GM21360 (cell line): ENCODE data around the gene ZBTB18.
A peak's percentile ranks its signal among the peaks of the same experiment; 100 is the strongest.
"Not testable (repeated sequence)": the region's sequence is repeated elsewhere in the genome, so short reads cannot be mapped to it uniquely, and the experiment has no call there.

ENCODE experiments used
- ATAC-seq: cut with Tn5 transposase; IDR thresholded peaks from one replicate; pipeline ENCODE4 v1.9.1; 2021; ENCODE audit warnings: mild to moderate bottlenecking, moderate library complexity; ENCODE audit not compliant: unreplicated experiment

The ZBTB18 gene

DNA sequence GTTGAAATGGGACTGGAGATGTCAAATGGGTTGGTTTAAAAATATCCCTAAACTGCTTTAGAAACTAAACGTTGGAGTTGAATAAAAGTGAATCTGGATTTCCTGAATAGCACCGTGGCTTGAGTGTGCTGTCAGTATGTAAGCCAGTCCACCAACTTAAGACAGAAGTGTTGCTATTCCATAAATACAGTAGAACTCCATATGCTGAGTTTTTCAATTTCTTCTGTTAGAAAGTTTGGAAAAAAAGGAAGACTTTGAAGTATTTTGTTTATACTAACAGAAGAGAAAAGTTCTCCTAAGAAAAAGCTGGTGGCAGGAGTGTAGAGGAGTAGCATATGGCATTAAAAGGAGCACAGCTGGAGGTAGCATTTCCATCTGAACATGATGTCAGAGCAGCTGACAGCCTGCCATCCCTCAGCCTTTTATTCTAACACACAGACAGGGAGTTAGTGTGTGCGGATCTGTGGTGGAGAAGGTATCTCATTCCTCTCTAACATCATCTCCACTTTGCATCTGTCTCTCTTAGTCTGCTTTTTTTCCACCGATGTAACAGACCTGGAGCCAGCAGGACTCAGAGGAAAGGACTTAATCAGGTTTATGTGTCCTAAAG is at the start of gene ZBTB18:
Gene ZBTB18 (plus strand): TSS at position 449 of the 610 bp plus-strand sequence. CDS start 149 bp downstream, at position 598.
- no peak for ATAC-seq

DNA sequence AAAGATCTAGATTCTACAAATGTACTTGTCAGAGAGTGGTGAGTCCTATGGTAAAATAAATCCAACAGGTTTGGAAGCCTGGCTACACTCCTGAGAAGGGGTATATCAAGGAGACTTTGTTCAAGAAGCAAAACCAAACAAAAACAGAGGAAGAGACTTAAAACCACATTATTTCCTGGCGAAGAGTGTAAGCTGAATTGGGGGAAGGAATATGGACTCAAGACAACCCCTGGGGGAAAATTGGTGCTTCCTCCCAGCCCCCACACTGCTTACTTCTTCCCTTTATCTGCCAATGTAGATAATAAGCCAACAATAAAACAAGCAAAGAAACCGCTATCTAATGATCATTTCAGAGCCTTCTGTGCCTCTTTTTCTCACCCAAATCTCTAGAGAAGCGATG is 48.4 kb upstream of the ZBTB18 start:
- no peak for ATAC-seq

DNA sequence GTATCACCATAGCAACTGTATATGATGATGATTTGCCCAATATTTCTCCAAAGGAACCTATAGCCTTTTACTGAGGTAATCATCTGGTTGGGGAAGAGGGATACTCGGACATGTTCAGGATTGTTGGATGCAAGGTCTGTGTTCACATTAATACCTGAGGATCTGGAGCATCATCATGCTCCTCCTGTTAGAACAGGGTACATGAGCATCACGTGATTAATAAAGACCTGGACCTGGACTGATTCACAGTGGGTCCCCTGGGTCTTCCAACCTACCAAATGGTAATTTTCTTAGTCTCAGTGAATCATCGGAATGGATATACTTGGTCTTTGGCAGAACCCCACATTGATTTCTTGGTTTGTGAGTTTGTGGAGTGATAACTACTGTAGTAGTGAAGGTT is 45.6 kb upstream of the ZBTB18 start:
- no peak for ATAC-seq

DNA sequence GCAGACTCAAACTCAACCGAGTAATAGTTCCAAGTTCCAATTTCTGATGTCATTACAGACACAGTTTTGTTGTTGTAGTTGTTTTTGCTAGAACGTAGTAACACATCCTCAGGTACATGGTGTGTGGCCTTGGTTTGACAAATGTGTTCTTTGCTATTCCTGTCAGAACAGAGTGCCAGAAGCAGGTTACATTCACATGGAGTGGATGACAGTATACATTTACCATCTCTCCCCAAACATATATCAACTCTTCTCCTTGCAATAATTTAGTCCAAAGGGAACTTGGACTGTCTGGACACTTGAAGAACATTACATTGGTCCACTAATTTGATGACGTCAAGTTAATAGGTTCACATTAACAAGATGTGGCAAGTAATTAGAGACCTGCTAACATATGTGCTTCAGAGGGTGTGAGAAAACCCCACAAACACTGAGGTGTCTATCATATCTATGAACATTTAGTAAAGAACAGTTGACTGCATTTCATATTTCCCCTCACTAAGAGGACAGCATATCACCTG is 44.6 kb upstream of the ZBTB18 start:
- no peak for ATAC-seq

DNA sequence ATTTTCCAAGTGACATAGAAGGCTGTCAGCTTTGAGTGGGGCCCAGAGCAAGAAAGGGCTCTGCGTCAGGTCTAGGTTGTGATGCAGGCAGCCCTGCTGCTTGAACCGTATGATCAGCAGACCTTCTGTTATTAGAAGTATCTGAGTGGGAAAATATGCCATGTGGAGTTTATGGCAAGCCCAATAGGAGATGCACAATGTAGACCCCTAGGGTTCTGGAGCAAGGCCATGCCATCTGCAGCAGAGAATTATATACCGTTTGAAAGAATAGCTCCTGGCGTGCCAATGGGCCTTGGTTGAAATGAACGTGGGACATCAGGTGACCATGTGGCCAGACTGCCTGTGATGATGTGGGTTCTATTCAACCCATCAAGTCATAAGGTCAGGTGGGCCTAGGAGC is 44.1 kb upstream of the ZBTB18 start:
- no peak for ATAC-seq

DNA sequence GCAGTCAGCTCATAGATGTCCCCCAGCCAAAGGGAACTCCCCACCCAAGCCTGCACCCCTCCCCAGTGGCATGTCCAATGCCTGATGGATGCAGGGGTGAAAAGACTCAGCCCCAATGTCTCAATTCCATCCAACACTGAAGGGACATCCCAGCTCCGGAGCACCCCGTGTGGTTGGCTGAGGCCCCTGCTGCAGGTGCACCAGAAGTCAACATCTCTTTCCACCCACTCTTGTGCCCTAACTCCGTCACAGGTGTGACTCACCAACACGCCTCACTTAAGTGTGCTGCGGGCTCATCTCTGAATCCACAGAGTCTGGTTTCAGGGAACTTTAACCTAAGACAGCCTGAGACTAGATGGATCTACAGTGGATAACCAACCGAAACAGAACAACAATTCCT is 40.9 kb upstream of the ZBTB18 start:
- ATAC-seq, result peak; percentile 78

DNA sequence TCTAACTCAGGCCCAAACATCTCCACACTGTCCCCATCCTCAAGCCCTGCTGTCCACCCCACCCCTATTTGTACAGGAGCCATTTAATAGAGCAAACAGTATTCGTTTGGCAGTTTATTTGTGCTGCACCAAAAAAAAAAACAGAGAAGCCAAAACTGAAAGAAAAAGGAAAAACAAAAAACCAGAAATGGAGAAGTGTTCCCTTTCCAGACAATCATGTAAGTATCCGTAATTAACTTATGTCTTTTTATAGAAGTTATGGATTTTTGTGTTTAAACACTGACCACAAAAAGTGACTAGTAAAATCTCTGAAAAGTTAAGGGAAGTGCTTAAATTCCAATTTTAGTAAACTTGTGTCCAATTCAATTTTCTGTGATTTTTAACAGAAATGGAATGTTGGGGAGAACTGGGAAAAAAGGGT is 40.4 kb upstream of the ZBTB18 start:
- no peak for ATAC-seq

DNA sequence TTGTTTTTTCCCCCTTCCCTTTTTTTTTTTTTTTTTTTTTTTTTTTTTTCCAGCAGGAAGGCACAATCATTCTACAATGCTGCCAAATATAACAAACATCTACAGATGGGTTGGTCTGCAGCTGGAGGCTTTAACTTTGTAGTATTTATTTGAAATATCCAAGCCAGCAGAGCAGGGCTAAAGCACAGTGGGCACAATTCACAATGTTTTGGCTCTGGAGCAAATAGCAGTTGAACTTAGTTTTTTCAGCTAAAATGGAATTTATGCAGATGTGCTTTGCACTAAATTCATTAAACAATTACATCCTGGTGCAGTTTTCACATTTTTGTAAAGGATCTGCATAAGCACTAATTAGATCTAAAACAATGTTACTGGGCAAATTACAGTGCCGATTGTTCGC is 39.8 kb upstream of the ZBTB18 start:
- ATAC-seq, result no peak

DNA sequence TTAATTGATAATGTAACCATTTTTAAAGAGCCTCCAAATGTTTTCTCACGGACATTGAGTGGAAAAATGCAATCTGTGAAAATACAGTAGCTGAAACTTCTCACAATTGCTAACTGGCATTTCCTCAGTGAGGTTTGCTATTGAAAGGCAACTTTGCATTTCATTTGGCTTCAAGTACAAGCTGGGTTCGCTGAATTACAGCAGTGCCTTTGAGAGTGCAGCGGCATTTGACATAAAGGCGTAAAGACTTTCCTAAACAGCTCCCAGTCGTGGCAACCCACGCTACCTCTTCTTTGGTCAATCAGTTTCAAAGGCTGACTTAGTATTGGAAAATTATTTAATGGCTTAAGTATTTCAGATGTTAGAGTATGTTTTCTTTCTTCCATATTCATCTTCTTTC is 39.3 kb upstream of the ZBTB18 start:
- ATAC-seq, result no peak

DNA sequence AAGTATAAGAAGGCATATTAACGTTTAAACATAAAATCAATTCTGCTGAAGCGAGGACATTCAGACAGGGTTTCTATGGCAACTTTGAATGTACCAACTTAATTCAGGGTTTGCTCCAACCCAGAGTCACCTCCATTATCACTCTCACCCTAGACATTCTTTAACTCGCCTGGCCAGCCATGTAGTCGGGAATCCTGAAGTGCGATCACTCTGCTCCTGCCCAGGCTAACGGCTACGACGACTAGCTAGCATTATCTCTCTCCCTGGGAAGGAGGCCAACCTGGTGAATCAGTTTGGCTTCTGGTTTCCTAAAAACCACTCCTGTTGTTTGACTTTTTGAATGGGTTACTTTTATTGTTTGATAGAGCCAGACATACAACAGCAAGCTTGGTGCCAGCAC is 38.9 kb upstream of the ZBTB18 start:
- no peak for ATAC-seq

DNA sequence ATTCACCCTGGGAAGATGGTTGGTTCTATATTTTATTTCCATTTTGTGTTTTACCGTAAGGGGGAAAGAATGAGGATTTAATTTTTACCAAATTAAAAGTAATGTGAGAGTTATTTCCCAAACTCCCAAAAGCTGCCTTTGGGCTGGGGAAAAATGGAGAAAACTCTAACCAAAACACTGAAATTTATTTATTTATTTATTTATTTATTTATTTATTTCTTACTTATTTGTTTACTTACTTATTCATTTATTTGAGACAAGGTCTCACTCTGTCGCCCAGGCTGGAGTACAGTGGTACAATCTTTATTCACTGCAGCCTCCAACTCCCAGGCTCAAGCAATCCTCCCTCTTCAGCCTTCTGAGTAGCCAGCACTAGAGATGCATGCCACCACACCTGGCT is 38.0 kb upstream of the ZBTB18 start:
- no peak for ATAC-seq

DNA sequence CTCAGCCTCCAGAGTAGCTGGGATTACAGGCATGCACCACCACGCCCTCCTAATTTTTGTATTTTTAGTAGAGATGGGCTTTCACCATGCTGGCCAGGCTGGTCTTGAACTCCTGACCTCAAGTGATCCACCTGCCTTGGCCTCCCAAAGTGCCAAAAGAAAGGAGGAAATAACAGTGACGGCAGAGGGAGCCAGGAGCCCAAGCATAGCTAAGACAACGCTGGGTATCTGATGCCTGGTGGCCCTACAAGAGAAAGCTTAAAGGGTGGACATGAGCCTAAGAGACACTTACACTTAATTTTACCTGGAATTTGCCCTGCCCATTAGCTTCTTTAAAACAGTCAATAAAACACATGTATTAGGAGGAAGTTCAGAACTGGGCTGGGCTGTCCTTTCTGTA is 36.2 kb upstream of the ZBTB18 start:
- ATAC-seq, result not testable (repeated sequence)

DNA sequence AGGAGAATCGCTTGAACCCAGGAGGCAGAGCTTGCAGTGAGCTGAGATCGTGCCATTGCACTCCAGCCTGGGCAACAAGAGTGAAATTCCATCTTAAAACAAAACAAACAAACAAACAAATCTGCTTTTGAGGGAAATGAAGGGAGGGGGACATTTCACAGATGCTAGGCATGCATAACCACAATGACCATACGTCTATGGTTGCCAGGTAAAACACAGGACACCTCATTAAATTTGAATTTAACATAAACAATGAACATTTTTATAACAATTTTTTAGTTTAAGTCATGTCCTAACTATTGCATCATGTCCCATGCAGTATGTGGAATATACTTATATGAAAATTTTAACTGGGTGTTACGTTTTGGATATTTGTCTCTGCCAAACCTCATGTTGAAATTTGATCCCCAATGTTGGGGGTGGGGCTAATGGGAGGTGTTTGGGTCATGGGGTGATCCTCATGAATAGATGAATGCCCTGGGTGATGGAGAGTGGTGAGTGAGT is 31.0 kb upstream of the ZBTB18 start:
- no peak for ATAC-seq

DNA sequence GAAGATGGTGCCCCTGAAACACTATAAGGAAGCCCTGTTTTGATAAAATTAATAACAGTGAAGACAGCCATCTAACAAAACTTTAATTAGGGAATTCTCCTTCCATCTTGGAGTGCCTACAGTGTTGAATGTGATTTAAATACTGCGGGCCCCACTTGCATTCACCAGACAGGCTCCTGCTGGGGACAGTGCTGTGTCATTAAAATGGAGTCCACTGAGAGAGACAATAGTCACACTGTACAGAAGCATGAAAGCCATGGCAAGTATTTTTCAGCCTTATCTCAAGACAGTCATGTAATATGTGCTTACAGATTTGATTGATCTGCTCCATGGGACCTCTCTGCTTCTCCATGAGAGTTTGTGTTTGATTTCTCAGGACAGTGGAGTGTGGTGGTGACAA is 29.7 kb upstream of the ZBTB18 start:
- ATAC-seq, result no peak

DNA sequence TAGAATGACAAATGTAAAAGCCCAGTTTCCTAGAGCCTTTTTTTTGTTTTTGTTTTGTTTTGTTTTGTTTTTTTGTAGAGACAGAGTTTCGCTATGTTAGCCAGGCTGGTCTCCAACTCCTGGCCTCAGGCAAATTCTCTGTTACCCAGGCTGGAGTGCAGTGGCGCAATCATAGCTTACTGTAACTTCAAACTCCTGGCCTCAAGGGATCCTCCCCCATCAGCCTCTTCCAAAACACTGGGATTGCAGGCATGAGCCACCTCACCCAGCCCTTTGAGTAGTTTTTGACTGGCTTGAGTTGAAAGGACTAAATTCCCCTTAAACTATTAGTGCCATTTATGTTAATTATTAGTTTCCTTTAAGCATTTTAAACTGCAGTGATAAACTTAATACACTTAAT is 28.8 kb upstream of the ZBTB18 start:
- ATAC-seq, result no peak

DNA sequence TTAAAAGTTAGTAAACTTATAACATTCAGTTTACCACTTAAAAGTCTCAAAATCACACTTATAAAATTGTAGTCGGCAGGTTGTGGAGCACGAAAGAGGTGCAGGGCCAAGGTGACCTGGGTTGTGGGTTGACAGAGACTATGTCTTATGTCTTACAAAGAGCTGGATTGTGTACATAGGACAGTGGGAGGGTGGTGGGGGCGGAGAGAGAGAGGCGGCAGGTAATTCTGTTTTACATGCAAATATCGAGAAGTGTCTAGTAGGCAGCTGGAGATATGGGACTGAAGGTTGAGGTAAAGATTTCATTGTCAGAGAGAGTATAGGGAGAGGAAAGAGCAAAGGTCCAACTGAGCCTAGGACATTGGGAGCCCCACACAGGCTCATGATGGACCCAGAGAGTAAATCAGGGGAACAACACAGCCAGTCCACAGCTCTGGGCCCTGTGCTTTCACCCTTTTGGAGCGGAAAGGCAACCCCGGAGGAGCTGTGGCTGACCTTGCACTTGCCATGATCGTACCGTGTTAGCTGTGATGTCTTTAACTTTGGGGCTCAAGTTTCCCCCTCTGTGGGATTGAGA is 28.1 kb upstream of the ZBTB18 start:
- ATAC-seq, result no peak

DNA sequence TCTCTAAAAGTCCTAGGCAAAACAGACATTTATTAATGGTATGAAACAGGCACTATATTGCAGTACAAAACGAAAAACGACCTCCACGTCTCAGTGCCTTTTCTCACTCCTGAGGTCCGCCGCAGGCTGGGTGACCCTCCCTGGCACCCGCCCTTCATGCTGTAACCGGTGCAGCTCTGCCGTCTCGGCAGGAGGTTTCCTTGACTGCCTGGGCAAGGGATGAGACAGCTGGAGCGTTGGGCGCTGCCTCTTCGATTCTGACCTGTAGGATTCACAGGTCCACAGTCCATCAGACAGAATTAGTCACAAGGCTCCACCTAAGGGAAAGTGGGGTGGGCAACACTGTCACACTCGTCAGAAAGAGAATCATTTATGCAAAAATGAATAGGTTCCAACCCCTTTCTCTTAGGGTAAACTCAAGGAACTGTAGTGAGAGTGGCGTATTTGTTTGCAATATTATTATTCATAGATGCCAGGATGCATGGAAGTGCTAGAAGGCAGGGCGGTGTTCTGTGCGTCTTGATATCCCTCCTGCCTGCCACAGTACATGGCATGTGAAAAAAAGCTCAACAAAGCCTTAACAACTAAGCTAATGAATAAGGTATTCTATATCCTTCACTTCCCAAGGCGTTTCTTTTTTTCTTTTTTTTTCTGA is 23.5 kb upstream of the ZBTB18 start:
- no peak for ATAC-seq

DNA sequence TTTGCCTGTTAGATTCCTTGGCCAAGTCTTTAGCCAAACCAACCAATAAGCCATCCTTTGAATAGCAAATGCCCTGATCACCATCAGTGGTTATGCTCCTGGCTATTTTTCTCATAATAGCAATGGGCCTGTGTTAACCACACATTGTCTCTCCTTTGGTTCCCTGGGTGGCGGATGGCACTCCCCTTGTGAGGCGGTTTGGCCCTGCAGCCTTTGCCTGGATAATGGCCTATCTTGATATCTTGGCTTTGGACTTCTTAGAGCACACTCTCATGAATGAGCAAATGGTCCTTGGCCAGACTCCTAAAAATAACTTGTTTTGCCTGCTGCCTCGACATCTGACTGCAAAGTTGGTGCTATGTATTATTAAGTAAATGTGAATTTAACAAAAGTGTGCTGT is 22.4 kb upstream of the ZBTB18 start:
- ATAC-seq, result no peak

DNA sequence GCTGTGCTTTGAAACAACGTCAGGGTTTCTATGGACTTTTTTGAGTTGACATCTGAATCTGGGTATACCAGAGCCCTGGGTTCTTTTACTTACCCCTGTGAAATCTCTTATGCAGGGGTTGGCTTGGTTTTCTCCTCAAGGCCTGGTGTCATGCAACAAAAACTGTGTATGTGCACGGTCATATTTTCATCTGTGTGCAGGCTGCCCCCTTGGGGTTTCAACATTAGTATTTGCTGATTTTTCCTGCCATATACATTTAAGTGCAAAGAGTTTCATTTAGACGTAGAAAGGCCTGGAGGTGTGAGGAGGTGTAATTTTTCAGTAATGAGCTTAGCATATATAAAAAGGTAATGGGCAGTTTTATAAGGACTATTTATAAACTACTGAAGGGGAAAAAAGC is 22.0 kb upstream of the ZBTB18 start:
- ATAC-seq, result no peak

DNA sequence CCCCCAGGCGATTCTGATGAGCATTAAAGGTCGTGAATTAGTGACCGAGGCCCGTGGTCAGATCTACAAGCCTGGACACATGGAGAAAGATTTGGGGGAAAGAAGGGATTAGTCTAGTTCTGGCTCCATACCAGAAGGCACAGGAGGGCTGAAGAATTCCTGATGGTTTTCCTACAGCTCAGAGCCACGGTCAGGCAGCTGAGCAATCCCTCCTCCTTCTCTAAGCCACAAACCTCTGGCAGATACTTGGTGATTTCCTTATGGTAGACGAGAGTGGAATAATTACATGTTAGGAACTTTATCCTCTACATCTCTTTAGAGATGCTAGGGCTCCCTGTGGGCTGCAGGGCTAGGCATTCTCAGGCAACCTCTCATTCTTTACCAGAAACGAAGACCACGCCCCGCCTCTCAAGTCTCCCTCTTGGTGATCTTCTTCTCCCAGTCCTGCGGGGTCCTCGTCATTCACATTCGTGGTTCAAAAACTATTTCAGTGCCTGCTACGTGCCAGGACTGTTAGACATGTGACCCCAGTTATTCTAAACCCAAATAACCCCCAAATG is 20.5 kb upstream of the ZBTB18 start:
- ATAC-seq, result no peak

DNA sequence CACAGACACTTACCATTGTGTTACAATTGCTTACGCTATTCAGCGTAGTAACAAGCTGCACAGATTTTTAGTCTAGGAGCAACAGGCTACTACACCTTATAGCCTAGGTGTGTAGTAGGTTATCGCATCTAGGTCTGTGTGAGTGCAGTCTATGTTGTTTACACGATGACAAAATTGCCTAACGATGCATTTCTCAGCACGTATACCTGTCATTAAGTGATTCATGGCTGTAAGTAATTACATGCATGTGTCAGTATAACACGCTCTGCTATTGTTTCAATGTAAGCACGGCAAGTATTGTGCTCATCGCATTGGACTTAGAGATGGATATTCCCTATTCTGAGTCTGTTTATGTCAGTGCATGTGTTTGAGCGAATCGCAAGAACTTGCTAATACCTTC is 15.7 kb upstream of the ZBTB18 start:
- ATAC-seq, result no peak

DNA sequence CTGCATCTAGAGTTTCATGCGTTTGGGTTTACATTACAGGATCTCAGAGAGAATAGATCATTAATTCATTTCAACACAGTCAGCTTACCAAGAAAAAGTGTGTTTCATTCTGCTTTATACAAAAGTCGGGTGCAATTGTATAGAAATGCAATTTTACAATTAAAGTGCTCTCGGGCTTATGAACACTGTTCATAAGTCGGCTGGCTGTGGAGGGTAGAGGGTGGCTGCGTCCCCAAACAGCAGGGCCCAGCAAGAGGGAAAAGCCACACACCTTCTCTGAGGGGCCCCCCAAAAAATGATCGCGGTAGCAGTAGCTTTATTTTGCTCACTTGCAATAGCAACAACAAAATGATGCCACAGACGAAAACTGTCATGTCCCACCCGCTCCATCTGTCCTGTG is 13.8 kb upstream of the ZBTB18 start:
- ATAC-seq, result no peak
